Uterus (tissue), 4 donors: Measurements from ENCODE around the gene R3HCC1L. TPM values are rescaled to one million over a fixed set of nuclear protein-coding genes. Genes with fewer than 3 reads are reported as not detected.
"Not testable (repeated sequence)": the region's sequence is repeated elsewhere in the genome, so short reads cannot be mapped to it uniquely, and the experiment has no call there.

Source experiments
- DNase-seq, 2 donors: peaks; one replicate each; pipeline ENCODE4 v3.0.0-alpha.2; 2019 to 2020
- H3K27ac ChIP-seq, 2 donors: fragments of 200-600 bp; sonication (generic); 1 replicate in 1 of 2; 2 replicates in 1 of 2; pipeline ENCODE4 v1.5.1; 2016 to 2018
- H3K27me3 ChIP-seq, 2 donors: fragments of 200-600 bp; sonication (generic); one replicate each; pipeline ENCODE4 v1.5.1; 2018 to 2019; ENCODE audit warnings: control low read depth in 1 of 2
- H3K36me3 ChIP-seq, 2 donors: fragments of 200-600 bp; sonication (generic); one replicate each; pipeline ENCODE4 v1.5.1; 2019; ENCODE audit warnings: control low read depth in 1 of 2
- H3K4me1 ChIP-seq, 2 donors: fragments of 200-600 bp; sonication (generic); one replicate each; pipeline ENCODE4 v1.5.1; 2018 to 2019; ENCODE audit warnings: control low read depth in 1 of 2
- H3K4me3 ChIP-seq, 2 donors: fragments of 200-600 bp; sonication (generic); 1 replicate in 1 of 2; 2 replicates in 1 of 2; pipeline ENCODE4 v1.5.1; 2018 to 2019; ENCODE audit warnings: mild to moderate bottlenecking in 1 of 2
- H3K9me3 ChIP-seq, 2 donors: fragments of 200-600 bp; sonication (generic); one replicate each; pipeline ENCODE4 v1.5.1; 2019; ENCODE audit warnings: control low read depth in 1 of 2
- POLR2A ChIP-seq, 2 donors: fragments of 450-650 bp; IDR thresholded peaks; one replicate each; pipeline ENCODE4 v1.6.1; 2016; ENCODE audit warnings: antibody characterized with exemption in 2 of 2, mild to moderate bottlenecking in 1 of 2, moderate library complexity in 1 of 2
- intact Hi-C: fragments of 100-400 bp; cut with DNase I; formaldehyde crosslinking; loops from one replicate; pipeline ENCODE4 v1.15.1; 2023; ENCODE audit warnings: low total_unique reads
- total RNA-seq, 4 donors: library from RNA; depleted of rRNA in 3 of 4; stranded (reverse); fragments of >200 nt in 3 of 4; gene quantifications; one replicate each; pipeline versions ENCODE4 v1.1.0 to v1.2.4, GENCODE V29; 2014 to 2023
- TF ChIP-seq, protein P1 (sequence below), 4 experiments: fragments of 200-600 bp in 2 of 4; fragments of 450-650 bp in 2 of 4; sonication (generic) in 2 of 4; IDR thresholded peaks; one replicate each; pipeline ENCODE4 v1.5.1; 2016 to 2019; ENCODE audit warnings: antibody characterized with exemption in 4 of 4, mild to moderate bottlenecking in 2 of 4, moderate library complexity in 1 of 4
- donor health status: DM: yes; HTN: yes; CAD: no.

The R3HCC1L gene
- total RNA-seq, 4 donors from 2014 or later, result 5.9 to 23.4 (median 10.8) TPM

DNA sequence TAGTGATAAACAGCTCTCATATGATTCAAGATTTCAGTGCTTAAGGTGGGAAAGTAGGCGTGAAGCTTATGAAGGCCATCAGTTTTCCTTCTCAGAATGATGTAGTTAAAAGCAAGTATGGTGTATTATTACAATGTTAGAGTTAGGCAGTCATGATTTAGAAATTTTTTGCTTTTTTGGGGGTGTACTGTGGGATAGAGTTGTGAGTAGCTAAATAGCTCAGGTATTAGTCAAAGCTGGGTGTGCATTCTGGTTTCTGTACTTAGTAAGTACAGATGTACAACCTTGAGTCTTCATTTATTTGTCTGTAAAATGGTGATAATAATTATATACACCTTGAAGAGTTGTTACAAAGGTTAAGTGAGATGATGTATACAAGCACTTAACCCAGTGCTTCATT lies 52.2 kb downstream of the R3HCC1L start:
- H3K4me1 ChIP-seq, result no peaks in the 10 kb centered on the region
- H3K9me3 ChIP-seq, result no peaks in the 10 kb centered on the region
- H3K27ac ChIP-seq, result no peak overlapping the region
- no peak overlapping the region for H3K4me3 ChIP-seq
- intact Hi-C loops, result no loop called here
- TF ChIP-seq POLR2A (IDR thresholded peaks at IDR 0.05), result no peak
- TF ChIP-seq, protein P1, sequence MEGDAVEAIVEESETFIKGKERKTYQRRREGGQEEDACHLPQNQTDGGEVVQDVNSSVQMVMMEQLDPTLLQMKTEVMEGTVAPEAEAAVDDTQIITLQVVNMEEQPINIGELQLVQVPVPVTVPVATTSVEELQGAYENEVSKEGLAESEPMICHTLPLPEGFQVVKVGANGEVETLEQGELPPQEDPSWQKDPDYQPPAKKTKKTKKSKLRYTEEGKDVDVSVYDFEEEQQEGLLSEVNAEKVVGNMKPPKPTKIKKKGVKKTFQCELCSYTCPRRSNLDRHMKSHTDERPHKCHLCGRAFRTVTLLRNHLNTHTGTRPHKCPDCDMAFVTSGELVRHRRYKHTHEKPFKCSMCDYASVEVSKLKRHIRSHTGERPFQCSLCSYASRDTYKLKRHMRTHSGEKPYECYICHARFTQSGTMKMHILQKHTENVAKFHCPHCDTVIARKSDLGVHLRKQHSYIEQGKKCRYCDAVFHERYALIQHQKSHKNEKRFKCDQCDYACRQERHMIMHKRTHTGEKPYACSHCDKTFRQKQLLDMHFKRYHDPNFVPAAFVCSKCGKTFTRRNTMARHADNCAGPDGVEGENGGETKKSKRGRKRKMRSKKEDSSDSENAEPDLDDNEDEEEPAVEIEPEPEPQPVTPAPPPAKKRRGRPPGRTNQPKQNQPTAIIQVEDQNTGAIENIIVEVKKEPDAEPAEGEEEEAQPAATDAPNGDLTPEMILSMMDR (IDR thresholded peaks at IDR 0.05), result no peak
- DNase-seq, result no peak
- no peaks in the 10 kb centered on the region for H3K27me3 ChIP-seq
- no peaks in the 10 kb centered on the region for H3K36me3 ChIP-seq

DNA sequence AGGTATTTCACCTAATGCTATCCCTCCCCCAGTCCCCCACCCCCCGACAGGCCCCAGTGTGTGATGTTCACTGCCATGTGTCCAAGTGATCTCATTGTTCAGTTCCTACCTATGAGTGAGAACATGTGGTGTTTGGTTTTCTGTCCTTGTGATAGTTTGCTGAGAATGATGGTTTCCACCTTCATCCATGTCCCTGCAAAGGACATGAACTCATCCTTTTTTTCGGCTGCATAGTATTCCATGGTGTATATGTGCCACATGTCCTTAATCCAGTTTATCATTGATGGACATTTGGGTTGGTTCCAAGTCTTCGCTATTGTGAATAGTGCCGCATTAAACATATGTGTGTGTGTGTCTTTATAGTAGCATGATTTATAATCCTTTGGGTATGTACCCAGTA lies 56.3 kb downstream of the R3HCC1L start:
- DNase-seq, H3K27ac ChIP-seq, H3K4me1 ChIP-seq, H3K9me3 ChIP-seq, H3K36me3 ChIP-seq, H3K4me3 ChIP-seq, intact Hi-C loops, H3K27me3 ChIP-seq: not testable (repeated sequence)

DNA sequence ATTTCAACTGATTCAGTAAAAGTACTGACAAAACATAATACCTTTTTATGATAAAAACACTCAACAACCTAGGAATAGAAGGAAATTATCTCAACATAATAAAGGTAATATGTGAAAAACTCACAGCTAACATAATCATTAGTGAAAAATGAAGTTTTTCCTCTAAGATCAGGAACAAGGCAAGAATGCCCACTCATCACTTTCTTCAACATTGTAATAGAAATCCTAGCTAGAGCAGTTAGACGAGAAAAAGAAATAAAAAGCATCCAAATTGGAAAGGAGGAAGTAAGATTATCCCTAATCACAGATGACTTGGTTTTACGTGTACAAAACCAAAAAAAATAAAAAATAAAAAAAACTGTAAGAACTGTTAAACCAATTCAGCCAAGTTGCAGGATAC lies 58.6 kb downstream of the R3HCC1L start:
- Histone ChIP-seq H3K4me1 (no peaks in the 10 kb centered on the region), H3K27ac (no peak overlapping the region), H3K27me3 (no peaks in the 10 kb centered on the region), H3K36me3 (no peaks in the 10 kb centered on the region), H3K9me3 (no peaks in the 10 kb centered on the region), H3K4me3 (no peak overlapping the region)
- no peak for TF ChIP-seq POLR2A (IDR thresholded peaks at IDR 0.05)
- TF ChIP-seq, protein P1 (IDR thresholded peaks at IDR 0.05), result no peak
- DNase-seq, result no peak
- intact Hi-C loops, result no loop called here

DNA sequence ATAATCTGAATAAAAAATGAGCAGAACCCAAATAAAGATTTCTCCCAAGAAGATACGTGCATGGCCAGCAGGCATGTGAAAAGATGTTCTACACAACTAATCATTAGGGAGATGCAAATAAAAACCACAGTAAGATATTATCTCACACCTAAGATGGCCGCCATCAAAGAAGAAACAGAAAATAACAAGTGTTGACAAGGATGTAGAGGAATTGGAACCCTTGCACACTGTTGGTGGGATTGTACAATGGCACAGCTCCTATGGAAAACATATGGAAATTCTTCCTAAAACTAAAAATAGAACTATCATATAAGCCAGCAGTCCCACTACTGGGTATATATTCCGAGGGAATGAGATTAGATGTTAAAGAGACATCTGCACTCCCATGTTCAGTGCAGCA lies 60.2 kb downstream of the R3HCC1L start:
- Histone ChIP-seq H3K9me3 (no peaks in the 10 kb centered on the region), H3K27ac (no peak overlapping the region), H3K27me3 (no peaks in the 10 kb centered on the region), H3K36me3 (no peaks in the 10 kb centered on the region), H3K4me1 (no peaks in the 10 kb centered on the region), H3K4me3 (no peak overlapping the region)
- no peak for TF ChIP-seq POLR2A (IDR thresholded peaks at IDR 0.05)
- TF ChIP-seq, protein P1 (IDR thresholded peaks at IDR 0.05), result no peak
- DNase-seq, result no peak
- intact Hi-C loops, result no loop called here

DNA sequence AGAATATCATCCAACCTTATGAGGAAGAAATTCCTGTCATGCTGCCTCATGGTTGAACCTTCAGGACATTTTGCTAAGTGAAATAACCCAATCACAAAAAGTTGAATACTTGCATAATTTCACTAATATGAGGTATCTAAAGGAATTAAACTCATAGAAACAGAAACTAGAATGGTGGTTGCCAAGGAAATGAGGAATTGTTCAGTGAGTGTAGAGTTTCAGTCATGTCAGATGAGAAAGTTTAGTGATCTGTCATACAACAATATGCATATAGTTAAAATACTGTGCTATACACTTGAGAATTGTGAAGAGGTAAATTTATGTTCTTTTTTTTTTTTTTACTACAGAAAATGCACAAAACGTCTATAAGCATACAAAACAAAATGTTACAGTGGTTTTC lies 60.7 kb downstream of the R3HCC1L start:
- no peaks in the 10 kb centered on the region for H3K36me3 ChIP-seq
- H3K27ac ChIP-seq, result no peak overlapping the region
- intact Hi-C loops, result no loop called here
- H3K9me3 ChIP-seq, result no peaks in the 10 kb centered on the region
- DNase-seq, result no peak
- TF ChIP-seq, protein P1 (IDR thresholded peaks at IDR 0.05), result no peak
- TF ChIP-seq POLR2A (IDR thresholded peaks at IDR 0.05), result no peak
- H3K27me3 ChIP-seq, result no peaks in the 10 kb centered on the region
- no peaks in the 10 kb centered on the region for H3K4me1 ChIP-seq
- H3K4me3 ChIP-seq, result no peak overlapping the region

DNA sequence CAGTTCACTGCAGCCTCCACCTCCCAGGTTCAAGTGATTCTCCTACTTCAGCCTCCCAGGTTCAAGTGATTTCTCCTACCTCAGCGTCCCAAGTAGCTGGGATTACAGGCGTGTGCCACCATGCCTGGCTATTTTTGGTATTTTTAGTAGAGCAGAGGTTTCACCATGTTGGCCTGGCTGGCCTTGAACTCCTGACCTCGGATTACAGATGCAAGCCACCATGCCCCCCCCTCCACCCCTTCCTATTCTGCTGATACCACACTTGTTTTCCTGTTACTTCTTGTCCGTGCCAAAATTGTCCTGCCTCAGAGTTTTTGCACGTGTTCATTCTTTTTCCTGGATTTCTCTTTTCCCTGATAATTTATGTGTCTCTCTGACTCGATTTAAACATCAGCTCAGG lies 62.5 kb downstream of the R3HCC1L start:
- H3K4me1 ChIP-seq, result no peaks in the 10 kb centered on the region
- intact Hi-C loops, result no loop called here
- no peak for DNase-seq
- no peaks in the 10 kb centered on the region for H3K27me3 ChIP-seq
- no peak overlapping the region for H3K4me3 ChIP-seq
- H3K9me3 ChIP-seq, result no peaks in the 10 kb centered on the region
- no peak overlapping the region for H3K27ac ChIP-seq
- TF ChIP-seq, protein P1 (IDR thresholded peaks at IDR 0.05), result no peak
- TF ChIP-seq POLR2A (IDR thresholded peaks at IDR 0.05), result no peak
- H3K36me3 ChIP-seq, result no peaks in the 10 kb centered on the region
